Measurements from ENCODE around the gene CNTN4.

GRCh38 chr3:2589336-2589969 is 490.8 kb downstream of the CNTN4 start:
- TF ChIP-seq EZH2 (IDR thresholded peaks at IDR 0.05; ENCODE audit: borderline replicate concordance, low read length), result no peak
- no peak for TF ChIP-seq CTCF (IDR thresholded peaks at IDR 0.05; ENCODE audit: low read length)
